Measurements from ENCODE around the gene PLEKHM2.
"Not testable (repeated sequence)": the region's sequence is repeated elsewhere in the genome, so short reads cannot be mapped to it uniquely, and the experiment has no call there.

Gene PLEKHM2

GRCh38 chr1:15692121-15692682 is 8.1 kb downstream of the PLEKHM2 start:
- TF ChIP-seq, protein P1, sequence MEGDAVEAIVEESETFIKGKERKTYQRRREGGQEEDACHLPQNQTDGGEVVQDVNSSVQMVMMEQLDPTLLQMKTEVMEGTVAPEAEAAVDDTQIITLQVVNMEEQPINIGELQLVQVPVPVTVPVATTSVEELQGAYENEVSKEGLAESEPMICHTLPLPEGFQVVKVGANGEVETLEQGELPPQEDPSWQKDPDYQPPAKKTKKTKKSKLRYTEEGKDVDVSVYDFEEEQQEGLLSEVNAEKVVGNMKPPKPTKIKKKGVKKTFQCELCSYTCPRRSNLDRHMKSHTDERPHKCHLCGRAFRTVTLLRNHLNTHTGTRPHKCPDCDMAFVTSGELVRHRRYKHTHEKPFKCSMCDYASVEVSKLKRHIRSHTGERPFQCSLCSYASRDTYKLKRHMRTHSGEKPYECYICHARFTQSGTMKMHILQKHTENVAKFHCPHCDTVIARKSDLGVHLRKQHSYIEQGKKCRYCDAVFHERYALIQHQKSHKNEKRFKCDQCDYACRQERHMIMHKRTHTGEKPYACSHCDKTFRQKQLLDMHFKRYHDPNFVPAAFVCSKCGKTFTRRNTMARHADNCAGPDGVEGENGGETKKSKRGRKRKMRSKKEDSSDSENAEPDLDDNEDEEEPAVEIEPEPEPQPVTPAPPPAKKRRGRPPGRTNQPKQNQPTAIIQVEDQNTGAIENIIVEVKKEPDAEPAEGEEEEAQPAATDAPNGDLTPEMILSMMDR (conservative IDR thresholded peaks at IDR 0.05; ENCODE audit: low read depth, low read length): no peak
- no peak for DNase-seq (ENCODE audit: low read depth)
- H3K4me3 ChIP-seq (ENCODE audit: low read length): no peak overlapping the region

DNA sequence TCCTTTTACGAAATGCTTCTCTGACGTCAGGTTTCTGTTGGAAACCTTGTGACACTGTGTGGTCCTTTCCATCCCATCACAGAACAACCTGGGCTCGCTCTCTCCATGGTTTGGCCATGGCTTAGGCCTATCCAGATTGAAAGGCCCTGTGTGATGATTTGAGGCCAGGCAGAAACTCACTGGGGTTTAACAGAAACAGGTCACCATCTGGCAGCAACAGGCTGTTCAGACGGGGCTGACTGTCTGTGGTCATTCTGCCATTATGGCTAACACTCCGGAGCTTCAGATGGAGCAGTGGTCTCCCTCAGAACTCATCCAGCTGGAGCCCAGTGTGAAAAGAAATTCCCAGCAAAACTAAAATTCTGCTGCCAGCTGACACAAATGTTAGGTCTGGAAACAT is 9.3 kb downstream of the PLEKHM2 start:
- DNase-seq (ENCODE audit: low read depth): no peak
- TF ChIP-seq, protein P1 (conservative IDR thresholded peaks at IDR 0.05; ENCODE audit: low read depth, low read length): no peak
- no peak overlapping the region for H3K4me3 ChIP-seq (ENCODE audit: low read length)

DNA sequence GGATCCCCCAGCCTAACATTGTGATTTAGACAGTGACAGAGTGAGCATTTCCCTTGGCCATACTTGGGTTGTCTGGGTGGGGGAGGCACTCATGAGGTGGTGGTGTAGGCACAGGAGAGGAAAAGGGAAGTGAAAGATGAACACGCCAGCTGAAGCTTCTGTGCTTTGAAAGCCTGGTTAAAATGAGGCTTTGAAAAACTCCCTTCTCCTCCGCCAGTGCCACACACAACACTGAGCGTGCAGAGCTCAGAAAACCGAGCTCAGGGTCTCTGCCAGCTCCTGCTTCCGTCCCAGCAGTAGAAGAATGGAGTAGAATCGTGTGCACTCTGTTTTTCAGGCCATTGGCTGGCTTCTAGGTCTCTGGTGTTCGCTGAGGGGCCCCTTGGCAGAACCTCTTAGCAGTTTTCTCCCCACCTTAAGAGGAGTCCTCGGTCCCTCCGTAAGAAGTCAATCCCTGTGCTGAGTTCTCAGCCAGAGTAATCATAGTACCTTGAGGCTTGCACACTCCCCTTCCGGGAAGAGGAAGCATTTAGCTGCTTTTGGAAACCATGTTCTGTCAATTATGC is 12.9 kb downstream of the PLEKHM2 start:
- H3K4me3 ChIP-seq (ENCODE audit: low read length): no peak overlapping the region
- TF ChIP-seq, protein P1 (conservative IDR thresholded peaks at IDR 0.05; ENCODE audit: low read depth, low read length): no peak
- no peak for DNase-seq (ENCODE audit: low read depth)

- no peak for DNase-seq (ENCODE audit: low read depth)
- TF ChIP-seq, protein P1 (conservative IDR thresholded peaks at IDR 0.05; ENCODE audit: low read depth, low read length): no peak
- H3K4me3 ChIP-seq (ENCODE audit: low read length): no peak overlapping the region
Observed at GRCh38 chr1:15698201-15698600, 14.1 kb downstream of the PLEKHM2 start.

DNA sequence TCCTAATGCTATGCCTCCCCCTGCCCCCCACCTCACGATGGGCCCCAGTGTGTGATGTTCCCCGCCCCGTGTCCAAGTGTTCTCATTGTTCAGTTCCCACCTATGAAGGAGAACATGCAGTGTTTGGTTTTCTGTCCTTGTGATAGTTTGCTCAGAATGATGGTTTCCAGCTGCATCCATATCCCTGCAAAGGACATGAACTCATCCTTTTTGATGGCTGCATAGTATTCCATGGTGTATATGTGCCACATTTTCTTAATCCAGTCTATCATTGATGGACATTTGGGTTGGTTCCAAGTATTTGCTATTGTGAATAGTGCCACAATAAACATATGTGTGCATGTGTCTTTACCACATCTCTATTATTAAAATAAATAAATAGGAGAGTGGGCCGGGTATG is 15.2 kb downstream of the PLEKHM2 start:
- DNase-seq (ENCODE audit: low read depth); H3K4me3 ChIP-seq (ENCODE audit: low read length): not testable (repeated sequence)

GRCh38 chr1:15700508-15700907 is 16.4 kb downstream of the PLEKHM2 start:
- H3K4me3 ChIP-seq (ENCODE audit: low read length): no peak overlapping the region
- TF ChIP-seq, protein P1 (conservative IDR thresholded peaks at IDR 0.05; ENCODE audit: low read depth, low read length): no peak
- DNase-seq (ENCODE audit: low read depth): no peak

- TF ChIP-seq, protein P1 (conservative IDR thresholded peaks at IDR 0.05; ENCODE audit: low read depth, low read length): no peak
- DNase-seq (ENCODE audit: low read depth): no peak
- H3K4me3 ChIP-seq (ENCODE audit: low read length): no peak overlapping the region
Observed at GRCh38 chr1:15701784-15702183, 17.7 kb downstream of the PLEKHM2 start.

Measured in retinal pigment epithelial cell (primary cell).